GM19328 (cell line): ENCODE results near the gene TUBD1.
"Not testable (repeated sequence)": the region's sequence is repeated elsewhere in the genome, so short reads cannot be mapped to it uniquely, and the experiment has no call there.

Source experiments
- ATAC-seq: cut with Tn5 transposase; IDR thresholded peaks from one replicate; pipeline ENCODE4 v1.9.1; 2021; ENCODE audit warnings: mild to moderate bottlenecking, moderate library complexity; ENCODE audit not compliant: unreplicated experiment

Gene TUBD1

GRCh38 chr17:59877965-59878364, 14.8 kb downstream of the TUBD1 start:
- no peak for ATAC-seq

GRCh38 chr17:59876107-59876506, 16.6 kb downstream of the TUBD1 start:
- no peak for ATAC-seq

- ATAC-seq = no peak
These were observed 18.4 kb downstream of the TUBD1 start for GRCh38 chr17:59874376-59874775.

GRCh38 chr17:59873414-59873813, 19.3 kb downstream of the TUBD1 start:
- ATAC-seq = not testable (repeated sequence)

GRCh38 chr17:59872351-59872750, 20.4 kb downstream of the TUBD1 start:
- ATAC-seq = no peak

- no peak for ATAC-seq
These were observed 22.3 kb downstream of the TUBD1 start for GRCh38 chr17:59870482-59870881.

- ATAC-seq = no peak
These were observed 22.9 kb downstream of the TUBD1 start for GRCh38 chr17:59869941-59870218.

- ATAC-seq = no peak
These were observed 29.1 kb downstream of the TUBD1 start for GRCh38 chr17:59863616-59864015.

- no peak for ATAC-seq
These were observed 33.2 kb downstream of the TUBD1 start for GRCh38 chr17:59859444-59860025.

GRCh38 chr17:59858932-59859331, 33.8 kb downstream of the TUBD1 start:
- ATAC-seq = no peak

- ATAC-seq = no peak
These were observed 34.5 kb downstream of the TUBD1 start for GRCh38 chr17:59858167-59858816.

GRCh38 chr17:59856859-59857794, 35.6 kb downstream of the TUBD1 start:
- no peak for ATAC-seq

GRCh38 chr17:59853919-59854729, 38.6 kb downstream of the TUBD1 start:
- ATAC-seq = not testable (repeated sequence)

- no peak for ATAC-seq
These were observed 39.4 kb downstream of the TUBD1 start for GRCh38 chr17:59853168-59853918.

- ATAC-seq = not testable (repeated sequence)
These were observed 39.9 kb downstream of the TUBD1 start for GRCh38 chr17:59852847-59853167.

GRCh38 chr17:59851439-59852375, 41.0 kb downstream of the TUBD1 start:
- ATAC-seq = no peak

GRCh38 chr17:59850311-59850710, 42.4 kb downstream of the TUBD1 start:
- ATAC-seq = not testable (repeated sequence)

GRCh38 chr17:59848778-59849177, 44.0 kb downstream of the TUBD1 start:
- peak; percentile 42 for ATAC-seq

- no peak for ATAC-seq
These were observed 44.4 kb downstream of the TUBD1 start for GRCh38 chr17:59848385-59848668.
